Measurements from ENCODE around the gene HES7. TPM values are rescaled to one million over a fixed set of nuclear protein-coding genes. Genes with fewer than 3 reads are reported as not detected.
A peak's percentile ranks its signal among the peaks of the same experiment; 100 is the strongest.

Gene HES7
- total and polyA plus RNA-seq, 10 donors: 0.04 to 0.67 (median 0.41) TPM; not detected in 5

- TF ChIP-seq POLR2AphosphoS5 (IDR thresholded peaks at IDR 0.05) (peak in 2 of 3 donors; percentile 5 to 34), POLR2A (IDR thresholded peaks at IDR 0.05) (no peak)
- H3K4me3 ChIP-seq: no peak overlapping the region
- H3K27ac ChIP-seq: peak overlapping the region in 1 of 8 donors; percentile 37
- H3K4me1 ChIP-seq: peaks cover 14 to 61% (median 27%) of the 10 kb centered on the region in 6 donors
- DNase-seq: no peak
- H3K9me3 ChIP-seq: no peaks in the 10 kb centered on the region
- WGBS, 5 donors: 88 to 95% (median 92%) methylated on average over 13 to 23 of the region's 23 CpGs
- intact Hi-C loops (cut with DNase I; ENCODE audit: low total_unique reads): no loop called here
- no peaks in the 10 kb centered on the region for H3K27me3 ChIP-seq (replicated peaks in 1 of 7)
- peaks cover 0 to 82% (median 79%) of the 10 kb centered on the region in 6 donors for H3K36me3 ChIP-seq
These were observed 18.4 kb upstream of the HES7 start for GRCh38 chr17:8142158-8142886.

GRCh38 chr17:8141741-8142140 is 17.8 kb upstream of the HES7 start:
- Histone ChIP-seq H3K4me3 (no peak overlapping the region), H3K9me3 (no peaks in the 10 kb centered on the region), H3K36me3 (peaks cover 0 to 76% (median 73%) of the 10 kb centered on the region in 6 donors), H3K27me3 (replicated peaks in 1 of 7) (no peaks in the 10 kb centered on the region), H3K27ac (no peak overlapping the region), H3K4me1 (peaks cover 14 to 61% (median 27%) of the 10 kb centered on the region in 6 donors)
- intact Hi-C loops (cut with DNase I; ENCODE audit: low total_unique reads): no loop called here
- no peak for DNase-seq
- TF ChIP-seq CTCF (IDR thresholded peaks at IDR 0.05 in 8 of 11, conservative IDR thresholded peaks at IDR 0.05 in 3 of 11): no peak
- TF ChIP-seq POLR2AphosphoS5 (IDR thresholded peaks at IDR 0.05): no peak
- TF ChIP-seq POLR2A (IDR thresholded peaks at IDR 0.05): no peak
- WGBS, 5 donors: 85 to 95% (median 93%) methylated on average over 11 of the region's 11 CpGs

- Histone ChIP-seq H3K36me3 (peaks cover 0 to 69% (median 66%) of the 10 kb centered on the region in 6 donors), H3K4me1 (peaks cover 14 to 61% (median 27%) of the 10 kb centered on the region in 6 donors), H3K27ac (peak overlapping the region in 2 of 8 donors; percentile 86 to 89), H3K9me3 (no peaks in the 10 kb centered on the region), H3K27me3 (replicated peaks in 1 of 7) (no peaks in the 10 kb centered on the region), H3K4me3 (no peak overlapping the region)
- peak in 2 of 3 donors; percentile 38 to 57 for TF ChIP-seq POLR2AphosphoS5 (IDR thresholded peaks at IDR 0.05)
- no peak for TF ChIP-seq POLR2A (IDR thresholded peaks at IDR 0.05)
- no peak for TF ChIP-seq CTCF (IDR thresholded peaks at IDR 0.05 in 8 of 11, conservative IDR thresholded peaks at IDR 0.05 in 3 of 11)
- no peak for DNase-seq
- 94 to 99% (median 96%) methylated on average over 7 of the region's 7 CpGs for WGBS, 5 donors
- intact Hi-C loops (cut with DNase I; ENCODE audit: low total_unique reads): no loop called here
These were observed 17.1 kb upstream of the HES7 start for GRCh38 chr17:8141045-8141444.

GRCh38 chr17:8140065-8141029 is 16.4 kb upstream of the HES7 start:
- DNase-seq: peak; percentile 75
- 75 to 86% (median 80%) methylated on average over 17 to 18 of the region's 18 CpGs for WGBS, 5 donors
- Histone ChIP-seq H3K4me3 (no peak overlapping the region), H3K36me3 (peaks cover 0 to 62% (median 59%) of the 10 kb centered on the region in 6 donors), H3K27ac (peak overlapping the region in 6 of 8 donors; percentile 86 to 94 (median 88)), H3K27me3 (replicated peaks in 1 of 7) (no peaks in the 10 kb centered on the region), H3K4me1 (peaks cover 14 to 61% (median 27%) of the 10 kb centered on the region in 6 donors), H3K9me3 (no peaks in the 10 kb centered on the region)
- intact Hi-C loops (cut with DNase I; ENCODE audit: low total_unique reads): no loop called here
- TF ChIP-seq POLR2AphosphoS5 (IDR thresholded peaks at IDR 0.05): peak in 2 of 3 donors; percentile 34 to 69
- TF ChIP-seq POLR2A (IDR thresholded peaks at IDR 0.05): no peak
- TF ChIP-seq CTCF (IDR thresholded peaks at IDR 0.05 in 8 of 11, conservative IDR thresholded peaks at IDR 0.05 in 3 of 11): no peak

Data from spleen (tissue), 11 donors.